ENCODE measurements around the gene HID1.

DNA sequence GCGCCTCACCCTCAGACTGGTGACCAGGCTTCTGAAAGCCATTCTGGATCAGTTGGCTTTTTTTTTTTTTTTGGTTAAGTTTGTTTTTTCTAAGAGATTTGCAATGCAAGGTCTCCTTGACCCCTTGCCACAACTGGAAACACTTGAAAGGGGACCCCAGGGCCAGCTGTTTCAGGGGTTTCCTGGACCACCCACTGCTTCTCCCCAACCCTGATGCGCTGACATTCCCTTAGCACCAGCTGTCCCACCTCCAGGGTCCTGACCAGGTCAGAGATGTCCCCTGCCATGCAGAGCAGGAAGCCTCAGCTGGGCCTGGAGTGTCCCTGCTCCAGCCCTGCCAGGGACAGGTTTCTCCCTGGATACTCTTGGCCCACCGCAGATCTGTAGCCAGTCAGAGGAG, 31.8 kb upstream of the HID1 start:
- TF ChIP-seq, protein P1, sequence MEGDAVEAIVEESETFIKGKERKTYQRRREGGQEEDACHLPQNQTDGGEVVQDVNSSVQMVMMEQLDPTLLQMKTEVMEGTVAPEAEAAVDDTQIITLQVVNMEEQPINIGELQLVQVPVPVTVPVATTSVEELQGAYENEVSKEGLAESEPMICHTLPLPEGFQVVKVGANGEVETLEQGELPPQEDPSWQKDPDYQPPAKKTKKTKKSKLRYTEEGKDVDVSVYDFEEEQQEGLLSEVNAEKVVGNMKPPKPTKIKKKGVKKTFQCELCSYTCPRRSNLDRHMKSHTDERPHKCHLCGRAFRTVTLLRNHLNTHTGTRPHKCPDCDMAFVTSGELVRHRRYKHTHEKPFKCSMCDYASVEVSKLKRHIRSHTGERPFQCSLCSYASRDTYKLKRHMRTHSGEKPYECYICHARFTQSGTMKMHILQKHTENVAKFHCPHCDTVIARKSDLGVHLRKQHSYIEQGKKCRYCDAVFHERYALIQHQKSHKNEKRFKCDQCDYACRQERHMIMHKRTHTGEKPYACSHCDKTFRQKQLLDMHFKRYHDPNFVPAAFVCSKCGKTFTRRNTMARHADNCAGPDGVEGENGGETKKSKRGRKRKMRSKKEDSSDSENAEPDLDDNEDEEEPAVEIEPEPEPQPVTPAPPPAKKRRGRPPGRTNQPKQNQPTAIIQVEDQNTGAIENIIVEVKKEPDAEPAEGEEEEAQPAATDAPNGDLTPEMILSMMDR (IDR thresholded peaks at IDR 0.05), result no peak
- TF ChIP-seq POLR2A (IDR thresholded peaks at IDR 0.05), result no peak
